HL-60 (cell line): Measurements from ENCODE around the gene SDHA.

ENCODE experiments used
- DNase-seq, 2 experiments: peaks; one replicate each; pipeline ENCODE4 v3.0.0-alpha.2; 2010 to 2020; ENCODE audit warnings: low read depth in 1 of 2, low spot score in 1 of 2
- H3K27ac ChIP-seq: fragments of 250-450 bp; sonication (Bioruptor Pico); replicated peaks from 2 replicates; pipeline ENCODE4 v1.5.1; 2020; ENCODE audit warnings: mild to moderate bottlenecking, moderate library complexity
- H3K27me3 ChIP-seq: fragments of 250-450 bp; sonication (Bioruptor Pico); 2 replicates; pipeline ENCODE4 v1.5.1; 2021; ENCODE audit warnings: mild to moderate bottlenecking, moderate library complexity; ENCODE audit not compliant: insufficient read depth, poor library complexity, severe bottlenecking
- H3K4me3 ChIP-seq: replicated peaks from 2 replicates; pipeline ENCODE4 v1.5.1; 2011; ENCODE audit warnings: mild to moderate bottlenecking, control low read depth, low read length; ENCODE audit not compliant: insufficient read depth
- CTCF ChIP-seq: IDR thresholded peaks from one replicate; pipeline ENCODE4 v1.5.1; 2011; ENCODE audit warnings: low read length, control low read depth, inconsistent platforms; ENCODE audit not compliant: insufficient read depth
- GABPA ChIP-seq: IDR thresholded peaks from 2 replicates; pipeline ENCODE4 v1.6.1; 2012; ENCODE audit warnings: low read depth
- POLR2AphosphoS5 ChIP-seq: IDR thresholded peaks from 2 replicates; pipeline ENCODE4 v1.6.1; 2012; ENCODE audit warnings: low read depth
- REST ChIP-seq: IDR thresholded peaks from 2 replicates; pipeline ENCODE4 v1.6.1; 2012; ENCODE audit warnings: low read depth; ENCODE audit not compliant: insufficient replicate concordance
- SPI1 ChIP-seq: IDR thresholded peaks from 2 replicates; pipeline ENCODE4 v1.6.1; 2012; ENCODE audit warnings: low read depth, mild to moderate bottlenecking, borderline replicate concordance

The SDHA gene

GRCh38 chr5:188488-189481 lies 29.3 kb upstream of the SDHA start:
- Histone ChIP-seq H3K4me3 (no peak overlapping the region), H3K27ac (no peak overlapping the region), H3K27me3 (no peaks in the 10 kb centered on the region)
- peak; percentile 51 to 77 for DNase-seq
- TF ChIP-seq SPI1: no peak
- no peak for TF ChIP-seq REST
- TF ChIP-seq CTCF: peak; percentile 84
- no peak for TF ChIP-seq GABPA

- Histone ChIP-seq H3K4me3 (no peak overlapping the region), H3K27ac (no peak overlapping the region), H3K27me3 (no peaks in the 10 kb centered on the region)
- DNase-seq: no peak
- no peak for TF ChIP-seq CTCF
These were observed 28.6 kb upstream of the SDHA start for GRCh38 chr5:189486-189885.

- no peak overlapping the region for H3K27ac ChIP-seq
- TF ChIP-seq REST (no peak), POLR2AphosphoS5 (no peak), SPI1 (no peak), CTCF (no peak), GABPA (no peak)
- H3K27me3 ChIP-seq: no peaks in the 10 kb centered on the region
- no peak for DNase-seq
- H3K4me3 ChIP-seq: no peak overlapping the region
These were observed 28.1 kb upstream of the SDHA start for GRCh38 chr5:189976-190365.

GRCh38 chr5:190366-191035 lies 27.6 kb upstream of the SDHA start:
- Histone ChIP-seq H3K4me3 (no peak overlapping the region), H3K27me3 (no peaks in the 10 kb centered on the region), H3K27ac (no peak overlapping the region)
- TF ChIP-seq GABPA (no peak), POLR2AphosphoS5 (no peak), CTCF (no peak), SPI1 (no peak), REST (no peak)
- no peak for DNase-seq
